GM12878 (cell line): ENCODE results near the gene GSTO1.

Source experiments
- ATF2 ChIP-seq: IDR thresholded peaks from 2 replicates; pipeline ENCODE4 v1.6.1; 2012; ENCODE audit warnings: low read length, inconsistent platforms
- BACH1 ChIP-seq: fragments of 450-650 bp; IDR thresholded peaks from 2 replicates; pipeline ENCODE4 v1.6.1; 2017; ENCODE audit warnings: mild to moderate bottlenecking, borderline replicate concordance
- CEBPB ChIP-seq, 2 experiments: fragments of 150-350 bp in 1 of 2; IDR thresholded peaks; 2 replicates each; pipeline ENCODE4 v1.6.1; 2012 to 2014; ENCODE audit warnings: low read depth in 2 of 2, low read length in 2 of 2, borderline replicate concordance in 1 of 2, inconsistent platforms in 1 of 2
- GABPA ChIP-seq: IDR thresholded peaks from 2 replicates; pipeline ENCODE4 v1.6.1; 2014; ENCODE audit warnings: antibody characterized with exemption, low read depth, mild to moderate bottlenecking, inconsistent platforms
- KAT2A ChIP-seq: conservative IDR thresholded peaks from 2 replicates; pipeline ENCODE4 v1.6.1; 2011; ENCODE audit warnings: low read depth, low read length; ENCODE audit not compliant: control insufficient read depth
- SMARCA5 ChIP-seq: fragments of 450-650 bp; IDR thresholded peaks from 2 replicates; pipeline ENCODE4 v1.6.1; 2017; ENCODE audit warnings: mild to moderate bottlenecking

- no peak for TF ChIP-seq SMARCA5
- TF ChIP-seq BACH1, result no peak
- TF ChIP-seq ATF2, result no peak
- TF ChIP-seq CEBPB (IDR thresholded peaks at IDR 0.05; ENCODE audit: borderline replicate concordance in 1 of 2, low read depth in 2 of 2, low read length in 2 of 2), result no peak
- TF ChIP-seq GABPA, result no peak
- no peak for TF ChIP-seq KAT2A
Observed at GRCh38 chr10:104315486-104315921, 60.8 kb downstream of the GSTO1 start.
